ENCODE measurements around the gene PDPN.

DNA sequence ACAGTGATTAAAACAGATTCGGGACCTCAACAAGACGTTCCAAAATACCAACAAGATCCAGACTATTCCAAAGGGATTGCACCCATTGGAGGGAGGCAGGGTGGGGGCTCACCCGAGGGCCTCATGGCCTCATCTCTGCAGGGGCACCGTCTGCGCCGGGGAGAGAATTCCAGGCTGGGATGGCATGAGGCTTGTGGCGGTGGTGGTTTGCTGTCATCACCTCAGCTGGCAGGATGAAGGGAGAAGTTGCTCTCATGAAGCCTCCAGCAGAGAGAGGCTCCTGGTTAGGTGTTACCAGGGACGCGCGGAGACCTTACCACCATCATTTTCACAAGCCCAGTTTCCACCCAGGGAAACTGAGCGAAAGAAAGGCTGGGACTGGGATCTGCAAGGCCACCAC, 6.7 kb upstream of the PDPN start:
- TF ChIP-seq CTCF (IDR thresholded peaks at IDR 0.05) (no peak), POLR2A (IDR thresholded peaks at IDR 0.05) (no peak), POLR2AphosphoS5 (IDR thresholded peaks at IDR 0.05) (no peak)

Data from breast epithelium (tissue), 3 donors.